Osteocyte (in vitro differentiated cells): ENCODE results near the gene ADD2. TPM values are rescaled to one million over a fixed set of nuclear protein-coding genes. Genes with fewer than 3 reads are reported as not detected.
A peak's percentile ranks its signal among the peaks of the same experiment; 100 is the strongest.

Experiments used
- DNase-seq: peaks from one replicate; pipeline ENCODE4 v3.0.0; 2021; ENCODE audit warnings: mixed read lengths; ENCODE audit not compliant: unreplicated experiment; ENCODE audit errors: extremely low spot score
- H3K27ac Mint-ChIP-seq: one replicate; pipeline ENCODE4 v1.8.0; 2021; ENCODE audit warnings: mild to moderate bottlenecking, mixed read lengths; ENCODE audit not compliant: unreplicated experiment
- H3K27me3 Mint-ChIP-seq: one replicate; pipeline ENCODE4 v1.8.0; 2021; ENCODE audit warnings: mixed read lengths; ENCODE audit not compliant: unreplicated experiment
- H3K36me3 Mint-ChIP-seq: one replicate; pipeline ENCODE4 v1.8.0; 2021; ENCODE audit warnings: mixed read lengths; ENCODE audit not compliant: unreplicated experiment
- H3K4me1 Mint-ChIP-seq: one replicate; pipeline ENCODE4 v1.8.0; 2021; ENCODE audit warnings: mixed read lengths; ENCODE audit not compliant: unreplicated experiment
- H3K4me3 Mint-ChIP-seq: one replicate; pipeline ENCODE4 v1.8.0; 2021; ENCODE audit warnings: mild to moderate bottlenecking, moderate library complexity, mixed read lengths; ENCODE audit not compliant: unreplicated experiment
- H3K9me3 Mint-ChIP-seq: one replicate; pipeline ENCODE4 v1.8.0; 2021; ENCODE audit warnings: mixed read lengths; ENCODE audit not compliant: unreplicated experiment
- total RNA-seq: library from RNA; stranded (reverse); gene quantifications from 2 replicates; pipeline ENCODE4 v1.2.1, GENCODE V29; 2021
- TF ChIP-seq, protein P1 (sequence below): fragments of 200-600 bp; sonication (generic); IDR thresholded peaks from 2 replicates; pipeline ENCODE4 v1.5.0; 2021; ENCODE audit warnings: antibody characterized with exemption, mild to moderate bottlenecking, moderate library complexity

ADD2 gene
- total RNA-seq, 1 donor from 2014 or later, result not detected

DNA sequence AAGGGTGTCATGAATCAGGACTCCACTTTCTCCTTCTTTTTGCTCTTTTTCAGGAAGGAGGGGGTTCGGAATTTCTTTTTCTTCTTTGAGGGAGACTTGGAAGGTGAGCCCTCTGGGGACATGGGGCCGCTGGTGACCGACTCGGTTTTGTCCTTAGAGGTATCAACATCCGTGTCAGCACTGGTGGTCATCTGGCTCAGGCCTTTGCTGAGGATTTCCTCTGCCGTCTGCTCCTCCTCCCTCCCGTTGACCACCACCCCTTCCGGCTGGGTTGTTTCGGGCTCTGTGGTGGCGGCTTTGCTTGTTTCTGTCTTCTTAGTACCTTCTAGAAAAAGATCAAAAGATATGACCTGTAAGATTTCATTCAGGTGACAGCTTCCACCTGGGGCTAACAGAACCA lies 104.6 kb downstream of the ADD2 start:
- no peaks in the 10 kb centered on the region for H3K27me3 Mint-ChIP-seq
- H3K9me3 Mint-ChIP-seq, result no peaks in the 10 kb centered on the region
- H3K36me3 Mint-ChIP-seq, result no peaks in the 10 kb centered on the region
- H3K27ac Mint-ChIP-seq, result no peak overlapping the region
- no peak overlapping the region for H3K4me3 Mint-ChIP-seq
- DNase-seq, result no peak
- H3K4me1 Mint-ChIP-seq, result no peaks in the 10 kb centered on the region
- TF ChIP-seq, protein P1, sequence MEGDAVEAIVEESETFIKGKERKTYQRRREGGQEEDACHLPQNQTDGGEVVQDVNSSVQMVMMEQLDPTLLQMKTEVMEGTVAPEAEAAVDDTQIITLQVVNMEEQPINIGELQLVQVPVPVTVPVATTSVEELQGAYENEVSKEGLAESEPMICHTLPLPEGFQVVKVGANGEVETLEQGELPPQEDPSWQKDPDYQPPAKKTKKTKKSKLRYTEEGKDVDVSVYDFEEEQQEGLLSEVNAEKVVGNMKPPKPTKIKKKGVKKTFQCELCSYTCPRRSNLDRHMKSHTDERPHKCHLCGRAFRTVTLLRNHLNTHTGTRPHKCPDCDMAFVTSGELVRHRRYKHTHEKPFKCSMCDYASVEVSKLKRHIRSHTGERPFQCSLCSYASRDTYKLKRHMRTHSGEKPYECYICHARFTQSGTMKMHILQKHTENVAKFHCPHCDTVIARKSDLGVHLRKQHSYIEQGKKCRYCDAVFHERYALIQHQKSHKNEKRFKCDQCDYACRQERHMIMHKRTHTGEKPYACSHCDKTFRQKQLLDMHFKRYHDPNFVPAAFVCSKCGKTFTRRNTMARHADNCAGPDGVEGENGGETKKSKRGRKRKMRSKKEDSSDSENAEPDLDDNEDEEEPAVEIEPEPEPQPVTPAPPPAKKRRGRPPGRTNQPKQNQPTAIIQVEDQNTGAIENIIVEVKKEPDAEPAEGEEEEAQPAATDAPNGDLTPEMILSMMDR, result no peak

DNA sequence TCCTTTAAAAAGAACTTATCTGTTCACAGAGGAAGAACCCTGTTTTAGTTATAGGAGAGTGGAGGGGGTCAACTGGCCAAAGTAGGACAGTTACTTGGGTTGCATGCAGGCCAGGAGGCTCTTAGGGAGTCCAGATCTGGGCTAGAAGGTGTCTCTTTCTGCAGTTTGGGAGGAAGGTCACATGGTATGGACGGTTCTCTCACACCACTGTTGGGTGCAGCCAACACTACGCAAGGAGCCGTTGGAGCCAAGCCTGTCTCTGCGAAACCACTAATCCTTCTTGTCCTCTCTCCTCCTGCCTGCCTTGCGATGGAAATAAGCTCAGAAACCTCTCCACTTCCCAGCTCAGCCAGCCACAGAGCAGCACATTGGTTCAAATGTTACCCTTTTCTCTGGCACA lies 108.4 kb downstream of the ADD2 start:
- Mint-ChIP-seq H3K27ac (no peak overlapping the region), H3K4me3 (no peak overlapping the region), H3K27me3 (peaks cover 12% of the 10 kb centered on the region), H3K9me3 (no peaks in the 10 kb centered on the region), H3K36me3 (no peaks in the 10 kb centered on the region), H3K4me1 (no peaks in the 10 kb centered on the region)
- TF ChIP-seq, protein P1, result no peak
- DNase-seq, result peak; percentile 63

DNA sequence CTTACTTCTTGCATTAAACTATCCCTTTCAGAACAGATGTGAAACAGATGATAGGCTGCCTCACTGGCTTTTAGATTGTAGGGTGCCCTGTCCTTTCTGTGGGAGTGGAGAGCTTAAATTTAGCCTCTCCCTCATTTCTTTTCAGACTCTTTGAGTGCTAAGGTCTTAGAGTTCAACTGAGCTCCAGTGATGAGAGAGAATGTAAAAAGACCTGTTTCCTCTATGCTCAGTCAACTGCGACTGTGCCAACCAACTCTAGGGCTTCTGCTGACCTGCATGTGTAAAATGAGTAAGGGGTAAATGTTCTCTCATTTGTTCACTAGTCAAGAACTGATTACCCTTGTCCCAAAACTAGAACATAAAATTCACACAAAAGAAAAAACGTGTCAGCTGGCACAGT lies 109.5 kb downstream of the ADD2 start:
- Mint-ChIP-seq H3K4me3 (no peak overlapping the region), H3K27ac (no peak overlapping the region), H3K27me3 (peaks cover 16% of the 10 kb centered on the region), H3K9me3 (no peaks in the 10 kb centered on the region), H3K36me3 (no peaks in the 10 kb centered on the region), H3K4me1 (no peaks in the 10 kb centered on the region)
- peak; percentile 1 for DNase-seq
- TF ChIP-seq, protein P1, result no peak

DNA sequence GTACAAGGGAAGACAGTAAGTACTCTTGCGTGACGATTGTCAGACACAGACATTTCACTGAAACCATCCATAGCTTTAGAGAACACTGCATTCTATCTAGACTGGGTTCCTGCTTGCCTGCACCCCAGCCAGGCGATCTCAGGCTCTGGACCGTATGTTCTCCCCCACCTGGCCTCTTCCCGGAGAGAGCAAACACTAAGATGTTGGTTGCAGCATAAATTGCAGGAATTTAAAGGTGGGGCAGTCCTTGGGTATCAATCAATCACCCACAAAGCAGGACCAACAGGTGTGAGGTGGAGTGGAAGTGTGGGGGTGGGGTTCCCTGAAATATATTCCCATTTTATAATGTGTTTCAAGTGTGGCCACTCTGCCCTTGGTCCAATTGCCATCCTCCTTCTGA lies 110.8 kb downstream of the ADD2 start:
- Mint-ChIP-seq H3K4me1 (no peaks in the 10 kb centered on the region), H3K27ac (no peak overlapping the region), H3K27me3 (peaks cover 16% of the 10 kb centered on the region), H3K9me3 (no peaks in the 10 kb centered on the region), H3K36me3 (no peaks in the 10 kb centered on the region), H3K4me3 (no peak overlapping the region)
- peak; percentile 49 for DNase-seq
- TF ChIP-seq, protein P1, result no peak

DNA sequence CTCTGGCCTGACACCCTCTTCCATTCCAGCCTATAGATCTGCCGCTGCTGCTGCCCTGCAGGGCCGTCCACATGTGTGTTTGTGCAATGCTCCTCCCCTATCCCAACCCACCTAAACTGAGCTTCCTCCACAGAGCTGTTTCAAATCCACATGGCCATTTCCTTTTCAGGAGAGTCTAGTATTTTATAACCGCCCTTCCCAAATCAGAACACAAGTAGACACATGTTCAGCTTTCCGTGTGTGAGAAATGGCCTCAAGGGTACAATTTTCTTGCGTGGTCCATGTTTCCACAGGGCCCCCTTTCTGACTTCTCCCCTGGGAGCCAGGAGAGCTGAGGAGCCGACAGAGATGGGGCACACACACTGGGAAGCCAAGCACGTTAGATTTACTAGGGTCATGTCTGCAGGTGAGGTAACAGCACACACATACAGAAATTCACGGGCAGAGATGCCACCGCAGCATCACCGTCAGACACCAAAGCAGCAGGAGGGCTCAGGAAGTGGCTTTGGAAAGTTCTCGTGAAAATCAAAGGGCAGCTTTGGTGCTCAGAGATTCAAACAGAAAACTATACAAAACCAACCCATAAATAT lies 111.5 kb downstream of the ADD2 start:
- DNase-seq, result peak; percentile 69
- no peaks in the 10 kb centered on the region for H3K9me3 Mint-ChIP-seq
- no peaks in the 10 kb centered on the region for H3K36me3 Mint-ChIP-seq
- no peak overlapping the region for H3K4me3 Mint-ChIP-seq
- TF ChIP-seq, protein P1, result no peak
- H3K27ac Mint-ChIP-seq, result no peak overlapping the region
- no peaks in the 10 kb centered on the region for H3K4me1 Mint-ChIP-seq
- peaks cover 22% of the 10 kb centered on the region for H3K27me3 Mint-ChIP-seq
